GM12872 (cell line): ENCODE results near the gene RAPGEF5.

Experiments used
- CTCF ChIP-seq: IDR thresholded peaks from 3 replicates; pipeline ENCODE4 v1.5.1; 2011; ENCODE audit warnings: low read depth, mild to moderate bottlenecking, low read length, moderate library complexity; ENCODE audit not compliant: insufficient read depth

The RAPGEF5 gene

DNA sequence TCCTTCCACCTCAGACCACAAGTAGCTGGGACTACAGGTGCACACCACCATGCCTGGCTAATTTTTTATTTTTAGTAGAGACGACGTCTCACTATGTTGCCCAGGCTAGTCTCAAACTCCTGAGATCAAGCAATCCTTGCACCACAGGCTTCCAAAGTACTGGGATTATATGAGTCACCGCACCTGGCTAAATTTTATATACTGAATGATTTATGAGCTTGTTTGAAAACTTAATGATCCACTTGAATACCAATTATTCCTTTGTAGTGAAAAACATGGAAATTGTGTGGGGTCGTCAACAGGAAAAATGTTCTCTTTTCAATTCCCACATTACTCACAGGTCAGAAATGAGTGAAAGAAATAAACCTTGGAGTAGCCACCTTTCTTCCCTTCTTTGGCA is 31.3 kb downstream of the RAPGEF5 start:
- TF ChIP-seq CTCF, result no peak

- no peak for TF ChIP-seq CTCF
These were observed 33.2 kb downstream of the RAPGEF5 start for GRCh38 chr7:22323714-22324113.

- no peak for TF ChIP-seq CTCF
These were observed 36.5 kb downstream of the RAPGEF5 start for GRCh38 chr7:22320416-22320815.

GRCh38 chr7:22319424-22320403 is 37.2 kb downstream of the RAPGEF5 start:
- no peak for TF ChIP-seq CTCF

GRCh38 chr7:22318376-22318775 is 38.6 kb downstream of the RAPGEF5 start:
- TF ChIP-seq CTCF, result no peak

GRCh38 chr7:22317632-22318031 is 39.3 kb downstream of the RAPGEF5 start:
- TF ChIP-seq CTCF, result no peak

GRCh38 chr7:22316914-22317313 is 40.0 kb downstream of the RAPGEF5 start:
- no peak for TF ChIP-seq CTCF
